Suprapubic skin (tissue), 4 donors: ENCODE measurements around the gene NEMP1.

ENCODE experiments used
- EP300 ChIP-seq: sonication (generic); formaldehyde crosslinking; IDR thresholded peaks from one replicate; pipeline ENCODE4 v1.6.1; 2017; ENCODE audit warnings: antibody characterized with exemption
- POLR2A ChIP-seq, 2 donors: fragments of 450-650 bp; IDR thresholded peaks; one replicate each; pipeline ENCODE4 v1.6.1; 2017; ENCODE audit warnings: antibody characterized with exemption in 2 of 2, mild to moderate bottlenecking in 2 of 2, moderate library complexity in 2 of 2
- POLR2AphosphoS5 ChIP-seq, 3 donors: sonication (generic); formaldehyde crosslinking; IDR thresholded peaks; one replicate each; pipeline ENCODE4 v1.6.1; 2017; ENCODE audit warnings: antibody characterized with exemption in 3 of 3
- TF ChIP-seq, protein P1 (sequence below), 2 donors: fragments of 200-600 bp in 1 of 2; fragments of 450-650 bp in 1 of 2; sonication (generic) in 1 of 2; IDR thresholded peaks; one replicate each; pipeline ENCODE4 v1.5.1; 2016 to 2019; ENCODE audit warnings: antibody characterized with exemption in 2 of 2, mild to moderate bottlenecking in 1 of 2, moderate library complexity in 1 of 2

DNA sequence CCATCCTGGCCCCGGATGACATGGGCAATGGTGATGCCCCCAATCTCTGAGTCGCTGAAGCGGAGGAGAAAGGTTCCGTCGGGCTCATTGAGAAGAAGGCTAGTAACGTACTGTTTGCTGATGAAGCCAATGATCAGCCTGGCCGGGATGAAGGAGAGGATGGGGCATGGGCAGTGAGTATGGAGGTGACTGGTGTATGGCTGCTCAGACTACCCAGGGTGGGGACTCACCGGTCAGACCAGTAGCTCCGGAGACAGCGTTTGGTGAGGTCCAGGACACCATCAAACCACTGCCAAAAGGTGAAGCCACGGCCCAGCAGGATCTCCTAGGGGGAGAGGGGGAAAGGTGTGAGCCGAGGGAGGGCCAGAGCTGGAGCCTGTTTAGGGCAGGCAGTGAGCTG, 21.2 kb upstream of the NEMP1 start:
- TF ChIP-seq, protein P1, sequence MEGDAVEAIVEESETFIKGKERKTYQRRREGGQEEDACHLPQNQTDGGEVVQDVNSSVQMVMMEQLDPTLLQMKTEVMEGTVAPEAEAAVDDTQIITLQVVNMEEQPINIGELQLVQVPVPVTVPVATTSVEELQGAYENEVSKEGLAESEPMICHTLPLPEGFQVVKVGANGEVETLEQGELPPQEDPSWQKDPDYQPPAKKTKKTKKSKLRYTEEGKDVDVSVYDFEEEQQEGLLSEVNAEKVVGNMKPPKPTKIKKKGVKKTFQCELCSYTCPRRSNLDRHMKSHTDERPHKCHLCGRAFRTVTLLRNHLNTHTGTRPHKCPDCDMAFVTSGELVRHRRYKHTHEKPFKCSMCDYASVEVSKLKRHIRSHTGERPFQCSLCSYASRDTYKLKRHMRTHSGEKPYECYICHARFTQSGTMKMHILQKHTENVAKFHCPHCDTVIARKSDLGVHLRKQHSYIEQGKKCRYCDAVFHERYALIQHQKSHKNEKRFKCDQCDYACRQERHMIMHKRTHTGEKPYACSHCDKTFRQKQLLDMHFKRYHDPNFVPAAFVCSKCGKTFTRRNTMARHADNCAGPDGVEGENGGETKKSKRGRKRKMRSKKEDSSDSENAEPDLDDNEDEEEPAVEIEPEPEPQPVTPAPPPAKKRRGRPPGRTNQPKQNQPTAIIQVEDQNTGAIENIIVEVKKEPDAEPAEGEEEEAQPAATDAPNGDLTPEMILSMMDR (IDR thresholded peaks at IDR 0.05), result no peak
- TF ChIP-seq POLR2AphosphoS5 (IDR thresholded peaks at IDR 0.05) (no peak), POLR2A (IDR thresholded peaks at IDR 0.05) (no peak), EP300 (no peak)
